ENCODE measurements around the gene OSR1.

The OSR1 gene

DNA sequence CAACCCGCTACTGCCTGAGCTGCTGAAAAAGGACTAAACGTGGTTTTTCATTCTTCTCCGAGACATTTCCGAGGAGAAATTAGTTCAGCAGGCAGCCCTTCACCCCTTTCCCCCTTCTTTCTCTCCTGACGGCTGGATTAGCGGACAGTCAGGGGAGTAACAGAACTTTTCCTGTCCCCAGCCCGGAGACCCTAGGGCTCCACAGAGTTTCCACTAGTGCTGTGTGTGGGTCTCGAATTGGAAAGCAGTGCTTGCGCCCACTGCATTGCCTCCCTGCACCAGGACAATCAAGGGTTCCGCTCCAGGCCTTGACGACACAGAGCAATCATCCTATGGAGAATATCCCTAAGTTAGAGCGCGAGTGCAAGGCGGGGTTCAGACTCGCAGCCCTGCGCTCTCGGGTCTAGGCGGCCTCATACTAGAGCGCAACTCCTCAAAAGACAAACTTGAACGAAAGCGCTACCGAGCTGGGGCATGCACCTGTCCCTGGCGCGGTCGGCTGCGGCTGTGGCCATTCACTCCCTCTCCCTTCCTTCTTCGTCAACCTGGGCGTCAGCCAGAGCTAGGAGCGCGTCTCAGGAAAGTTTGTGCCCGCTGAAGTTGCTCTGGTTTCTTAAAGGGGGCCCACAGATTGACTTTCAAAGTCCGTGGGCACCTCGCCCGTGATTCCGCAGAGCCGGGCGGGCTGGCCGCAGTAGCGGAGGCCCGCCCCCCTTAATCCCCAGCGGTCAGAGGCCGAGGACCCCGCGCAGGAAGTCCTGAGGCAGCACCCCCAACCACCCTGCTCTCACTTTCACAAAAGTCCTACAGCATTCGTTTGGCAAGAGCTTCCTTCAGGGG, 801 bp downstream of the OSR1 start:
- DNase-seq = no peak

DNA sequence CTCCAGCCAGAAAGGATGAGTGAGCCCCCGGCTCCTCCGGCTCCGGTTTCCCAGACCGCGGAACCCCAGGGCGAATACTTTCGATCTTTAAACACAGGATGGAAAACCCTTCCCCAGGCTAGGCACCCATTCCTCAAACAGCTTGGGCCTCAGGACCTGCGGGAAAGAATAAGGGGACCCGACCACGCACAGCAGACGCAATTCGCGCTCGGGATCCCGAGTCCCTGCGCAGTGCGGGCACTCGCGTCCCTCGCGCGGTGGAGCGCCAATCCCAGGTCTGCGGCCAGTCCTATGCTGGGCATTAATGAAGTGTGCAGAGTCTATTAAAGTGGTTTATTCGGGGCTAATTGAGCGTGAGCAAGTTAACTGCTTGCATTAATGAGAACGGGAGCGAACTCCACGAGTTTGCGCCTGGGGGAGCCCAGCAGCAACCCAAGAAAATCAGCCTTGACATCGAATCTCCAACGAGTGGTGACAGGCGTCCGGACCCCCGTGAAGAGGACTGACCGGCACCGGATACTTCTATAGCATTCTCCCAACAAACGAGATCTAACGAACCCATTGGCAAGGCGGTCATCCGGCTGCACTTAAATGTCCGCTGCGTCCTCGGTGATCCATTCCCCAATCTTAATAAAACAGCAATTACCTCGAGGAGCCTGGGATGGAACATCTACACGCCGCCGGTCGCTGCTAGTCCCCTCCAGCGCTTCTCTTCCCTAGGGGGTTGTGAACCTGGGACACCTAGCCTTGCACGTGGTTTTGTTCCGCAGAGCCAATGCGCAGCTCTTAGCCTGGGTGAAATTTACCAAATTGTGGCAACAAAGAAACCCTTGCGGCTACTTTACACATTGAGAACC, 1.6 kb downstream of the OSR1 start:
- no peak for DNase-seq

DNA sequence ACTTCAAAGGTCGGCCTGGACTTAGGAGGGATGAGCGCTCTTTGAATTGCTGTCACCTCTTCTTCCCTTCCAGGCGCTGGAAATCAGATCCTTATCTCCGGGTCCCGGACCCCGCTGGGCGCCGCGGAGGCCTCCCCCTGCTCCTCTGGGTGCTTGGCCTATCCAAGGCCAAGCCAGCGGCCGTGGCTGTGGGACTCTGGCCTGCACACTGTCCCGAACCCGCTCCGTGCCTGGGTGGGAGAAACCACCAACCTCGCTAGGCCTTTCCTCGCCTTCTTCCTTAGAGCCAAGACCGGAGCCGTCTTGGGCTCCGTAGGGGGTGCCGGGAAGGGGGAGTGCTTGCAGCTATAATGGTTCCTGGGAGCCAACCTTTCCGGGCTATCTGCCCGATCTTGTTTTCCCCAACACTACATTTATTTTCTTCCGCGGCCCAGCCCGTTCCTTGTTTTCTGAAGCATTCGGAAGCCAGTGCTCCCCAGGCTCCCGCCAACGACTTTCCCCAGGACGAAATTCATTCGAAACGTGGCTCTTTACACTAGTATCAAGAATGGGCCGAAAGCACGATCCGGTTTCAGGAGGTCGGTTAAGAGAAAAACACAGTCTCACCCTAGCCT, 2.4 kb downstream of the OSR1 start:
- DNase-seq = no peak

DNA sequence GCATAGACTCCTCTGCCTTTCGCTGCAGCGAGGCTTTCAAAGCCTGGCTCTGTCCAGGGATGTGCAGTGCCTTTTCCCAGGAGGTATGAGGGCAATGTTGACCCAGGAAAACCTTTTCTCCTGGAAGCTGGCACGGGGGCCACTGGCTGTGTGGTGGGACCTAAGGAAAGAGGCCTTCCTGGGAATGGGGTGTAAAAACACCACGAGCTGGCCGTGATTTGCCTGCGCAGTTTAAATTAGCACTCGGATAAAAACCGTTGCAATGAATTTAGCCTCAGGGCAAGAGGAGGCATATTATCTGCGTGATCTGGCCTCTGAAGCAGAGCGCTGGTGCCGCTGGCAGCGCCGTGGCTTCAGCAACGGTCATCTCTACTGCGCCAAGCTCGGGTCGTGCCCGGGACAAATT, 3.0 kb downstream of the OSR1 start:
- no peak for DNase-seq

DNA sequence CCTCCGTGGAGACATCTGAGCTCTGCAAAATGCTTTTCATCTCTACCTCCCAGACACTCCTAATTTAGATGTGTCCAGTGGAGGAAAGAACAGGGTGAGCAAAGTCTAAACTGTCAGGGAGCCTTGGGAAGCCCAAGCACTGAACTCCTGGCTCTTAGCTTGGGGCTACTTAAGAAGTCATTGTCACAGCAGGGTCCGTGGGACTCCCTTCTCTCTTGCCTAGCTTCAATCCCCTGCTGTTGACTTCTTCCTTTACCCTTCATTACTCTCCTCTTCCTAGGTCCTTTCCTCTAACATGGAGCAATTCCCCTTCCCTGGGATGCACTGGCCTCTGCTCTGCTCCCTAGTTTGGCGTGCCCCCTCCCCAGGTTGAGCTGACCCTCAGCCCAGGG, 3.4 kb downstream of the OSR1 start:
- DNase-seq = no peak

DNA sequence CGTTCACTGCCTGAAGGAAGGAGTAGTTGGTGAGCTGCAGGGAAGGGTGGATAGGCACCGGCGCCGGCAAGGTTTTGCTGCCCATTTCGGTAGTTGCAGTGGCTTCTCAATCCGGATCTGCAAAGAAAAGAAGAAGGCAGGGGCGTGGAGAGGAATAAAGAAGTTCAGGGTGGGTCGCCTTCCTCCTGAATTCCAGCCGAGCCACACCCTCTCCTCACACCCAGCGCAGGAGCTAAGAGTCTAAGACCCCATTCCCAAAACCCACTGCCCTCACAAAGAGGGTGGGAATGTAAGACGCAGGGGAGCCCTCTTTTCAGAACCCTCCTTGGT, 4.7 kb downstream of the OSR1 start:
- no peak for DNase-seq

DNA sequence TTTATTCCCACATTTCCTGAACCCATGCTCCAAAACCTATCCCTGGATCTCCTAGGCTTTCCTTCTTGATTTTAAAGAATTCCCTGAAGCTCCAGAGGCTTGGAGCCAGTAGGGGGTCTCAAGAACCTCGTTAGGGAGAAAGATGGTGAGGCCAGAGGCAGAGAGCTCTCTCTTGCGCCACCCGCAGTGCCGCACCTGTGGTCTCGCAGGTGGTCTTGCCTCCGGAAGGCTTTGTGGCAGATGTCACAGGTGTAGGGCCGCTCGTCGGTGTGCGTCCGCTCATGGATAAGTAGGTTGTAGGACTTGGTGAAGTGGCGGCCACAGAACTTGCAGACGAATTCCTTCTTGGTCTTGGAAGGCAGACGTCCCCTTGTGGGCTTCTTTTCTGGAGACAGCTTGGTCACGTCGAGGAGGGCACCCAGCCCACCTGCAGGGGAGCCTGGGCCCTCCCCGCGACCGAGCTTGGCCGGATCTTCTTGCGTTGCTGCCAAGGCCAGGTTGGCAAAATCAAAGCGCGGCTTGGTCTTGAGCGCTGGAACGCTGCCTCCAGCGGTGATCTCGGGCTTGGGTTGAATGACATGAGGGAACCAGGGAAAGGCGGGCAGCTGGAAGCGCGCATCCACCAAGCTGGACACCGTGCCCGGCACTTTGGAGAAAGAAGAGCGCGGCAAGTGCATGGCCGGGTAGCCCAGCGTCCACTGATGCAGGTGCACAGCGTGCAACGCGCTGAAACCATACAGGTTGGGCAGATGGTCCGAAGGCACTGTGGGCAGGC, 5.3 kb downstream of the OSR1 start:
- no peak for DNase-seq

DNA sequence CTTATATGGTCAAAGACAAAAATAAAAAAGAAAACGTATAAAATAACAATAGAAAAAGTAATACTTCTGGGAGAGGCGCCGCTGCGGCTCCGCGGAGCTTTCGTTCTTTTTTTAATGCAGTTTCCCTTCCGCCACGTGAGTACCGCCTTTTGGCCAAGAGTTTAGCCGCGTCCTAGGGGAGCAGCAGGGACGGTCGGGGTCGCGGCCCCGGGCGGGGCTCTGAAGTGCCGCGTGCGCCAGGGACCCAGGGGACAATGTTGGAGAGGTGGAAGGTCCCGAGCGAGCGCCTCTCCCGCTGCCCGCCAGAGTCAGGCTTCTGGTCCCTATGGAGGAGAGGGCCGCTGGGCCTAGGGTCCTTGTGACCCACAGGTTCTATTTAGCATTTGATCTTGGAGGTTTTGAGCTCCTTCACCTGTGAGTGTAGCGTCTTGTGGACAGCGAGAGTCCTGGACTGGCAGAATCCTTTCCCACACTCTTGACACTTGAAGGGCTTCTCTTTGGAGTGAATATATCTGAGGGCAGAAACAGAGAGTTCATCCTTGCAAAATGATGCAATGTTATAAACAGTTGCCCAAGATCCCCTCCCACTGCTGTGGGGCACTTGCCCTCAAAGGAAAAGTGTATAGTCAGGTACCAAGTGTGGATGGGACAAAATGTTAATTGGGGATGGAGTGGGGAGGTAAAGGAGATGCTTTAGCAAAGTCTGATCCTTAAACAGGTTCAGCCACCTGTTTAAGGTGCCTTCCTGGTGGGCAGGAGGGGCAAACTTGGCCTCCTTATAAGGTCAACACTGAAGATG, 6.3 kb downstream of the OSR1 start:
- no peak for DNase-seq

DNA sequence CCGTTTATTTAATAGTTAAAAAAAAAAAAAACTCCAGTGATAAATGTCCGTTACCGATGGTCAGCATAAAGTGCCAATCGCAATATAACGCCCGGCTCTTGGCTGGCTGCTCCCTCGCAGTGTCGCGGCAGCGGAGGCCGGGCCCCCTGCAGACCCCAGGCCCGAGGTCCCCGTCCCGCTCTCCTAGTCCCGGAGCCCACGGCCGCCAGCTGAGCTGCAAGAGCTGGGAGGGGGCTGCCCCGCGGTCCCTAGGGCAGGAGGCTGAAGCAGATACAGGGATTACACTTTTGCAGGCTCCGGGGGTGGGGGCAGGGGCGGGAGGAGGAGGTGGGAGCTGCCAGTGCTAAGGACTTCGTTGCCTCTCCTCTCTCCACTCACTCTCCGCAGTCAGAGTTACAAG, 6.9 kb downstream of the OSR1 start:
- no peak for DNase-seq

DNA sequence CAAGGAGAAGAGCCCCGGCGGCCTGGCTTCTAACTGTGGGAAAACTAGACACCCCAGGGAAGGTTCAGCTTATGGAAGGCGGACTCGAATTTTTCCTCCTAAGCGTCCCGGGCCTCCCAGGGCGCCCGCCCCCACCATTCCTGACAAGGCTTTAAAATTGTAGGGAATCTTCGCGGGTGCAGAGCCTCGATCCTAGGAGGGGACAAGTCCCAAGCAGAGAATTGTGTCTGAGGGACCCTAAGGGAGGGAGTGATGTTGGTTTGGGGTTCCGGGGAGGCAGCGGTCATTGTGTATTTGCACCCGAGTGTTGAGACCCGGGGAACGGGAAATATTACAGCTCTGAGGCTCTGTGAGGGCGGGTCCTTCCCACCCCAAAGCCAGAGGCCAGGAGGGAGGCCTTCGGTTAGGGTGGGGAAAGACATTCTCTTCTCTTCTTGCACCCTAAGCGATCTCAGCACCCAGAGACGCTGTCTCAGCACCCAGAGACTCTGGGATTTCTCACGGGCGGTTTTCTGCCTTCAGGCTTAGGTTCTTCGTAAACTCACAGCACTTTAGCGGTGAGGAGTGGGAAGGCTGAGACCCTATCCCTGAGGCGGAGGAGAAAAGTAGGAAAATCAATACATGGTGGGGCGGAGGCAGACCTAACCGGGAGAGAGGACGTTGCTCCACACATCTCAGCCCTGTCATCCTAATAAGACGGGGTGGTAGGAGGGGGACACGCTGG, 7.6 kb downstream of the OSR1 start:
- no peak for DNase-seq

DNA sequence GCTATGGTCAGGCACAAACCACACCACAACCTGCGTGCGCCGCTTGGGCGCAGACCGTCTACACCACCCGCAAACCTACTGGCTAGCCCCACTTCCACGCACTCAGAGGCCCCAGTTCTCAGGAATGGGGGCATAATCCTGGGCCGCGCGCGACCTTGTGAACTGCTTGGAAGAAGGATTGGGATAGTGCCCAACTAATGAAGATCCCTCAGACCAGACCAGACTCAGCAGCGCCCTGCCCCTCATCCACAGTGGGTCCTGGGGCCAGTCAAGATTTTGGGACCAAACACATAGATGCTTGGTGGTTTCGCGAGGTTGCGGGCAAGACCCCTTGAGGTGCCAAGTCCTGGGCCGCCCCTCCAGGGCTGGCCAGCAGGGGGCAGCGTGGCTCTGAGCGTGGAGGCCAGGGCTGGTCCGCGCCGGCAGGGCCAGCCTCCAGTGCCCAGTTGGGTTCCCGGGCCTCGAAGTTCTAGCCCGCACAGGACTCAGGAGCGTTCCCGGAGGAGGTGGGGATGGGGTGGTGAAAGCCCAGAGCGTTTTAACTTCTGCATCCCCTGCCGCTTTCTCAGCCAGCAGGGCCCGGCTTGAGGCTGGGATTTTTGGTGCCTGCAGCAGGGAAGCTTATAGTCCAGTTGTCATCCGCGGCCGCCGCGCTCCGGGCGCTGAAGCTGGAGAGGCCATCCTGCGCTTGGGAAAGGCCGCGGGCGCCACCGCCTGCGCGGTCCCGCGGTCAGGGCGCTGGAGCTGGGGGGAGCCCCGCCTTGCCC, 8.3 kb downstream of the OSR1 start:
- peak; percentile 19 for DNase-seq

DNA sequence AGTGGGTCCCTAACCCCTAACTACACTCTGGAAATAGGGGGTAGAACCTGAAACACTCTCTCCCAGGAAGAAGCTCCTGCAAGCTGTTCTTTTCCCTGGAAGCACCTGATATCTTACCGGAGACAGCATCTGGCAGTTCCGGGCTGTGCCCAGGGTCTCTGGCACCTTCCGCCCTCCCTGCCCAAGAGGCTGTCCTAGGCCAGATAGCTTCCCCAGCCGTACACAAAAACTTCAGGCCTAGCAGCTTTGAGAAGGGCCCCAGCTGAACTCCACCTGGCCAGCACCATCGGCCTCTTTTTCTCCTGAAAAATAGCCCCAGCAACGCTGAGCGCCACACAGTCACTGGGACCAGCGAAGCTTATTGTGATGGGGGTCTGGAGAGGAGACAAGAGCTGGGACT, 9.7 kb downstream of the OSR1 start:
- DNase-seq = no peak

DNA sequence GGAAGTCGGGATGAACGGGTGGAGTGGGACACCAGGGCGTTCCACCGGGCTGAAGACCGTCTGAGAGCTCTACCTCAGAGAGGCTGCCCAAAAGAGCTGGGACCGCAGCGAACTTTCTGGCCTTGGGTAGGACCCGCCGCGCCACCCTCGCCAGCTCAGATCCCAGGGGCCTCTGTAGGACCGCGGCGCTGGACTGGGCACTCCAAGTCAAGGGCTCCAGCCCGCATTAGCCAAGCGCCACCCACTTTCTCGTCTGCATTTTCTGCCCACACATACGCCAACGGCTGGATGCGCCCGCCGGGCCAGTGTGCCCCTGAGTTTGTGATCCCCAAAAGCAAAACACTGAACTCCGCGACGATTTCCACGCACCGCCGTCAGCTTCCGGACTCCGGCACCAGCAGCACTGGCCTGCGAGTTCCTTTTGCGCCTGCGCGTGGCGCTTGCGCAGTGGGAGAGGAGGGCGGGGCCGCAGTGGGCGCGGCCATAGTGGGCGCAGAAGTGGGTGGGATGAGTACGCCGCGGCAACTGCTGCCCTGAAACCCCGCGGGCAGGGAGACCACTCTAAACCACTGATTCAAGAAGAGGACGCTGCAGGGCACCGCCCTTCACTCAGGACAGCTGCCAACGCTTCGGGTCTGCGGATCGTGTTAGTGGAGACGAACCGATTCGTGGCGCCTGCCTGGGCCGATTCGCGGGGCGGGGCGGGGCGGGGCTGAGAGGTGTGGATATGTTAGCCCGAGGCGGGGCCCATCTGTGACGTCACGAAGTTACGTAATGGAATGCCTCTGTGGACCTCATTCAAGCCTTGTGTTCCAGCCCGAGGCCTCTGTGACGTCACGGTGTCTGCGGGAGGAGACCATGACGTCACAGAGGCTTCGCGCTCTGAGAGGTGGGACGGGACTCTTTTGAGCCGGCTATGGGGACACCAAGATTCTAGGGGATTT, 10.5 kb downstream of the OSR1 start:
- DNase-seq = peak; percentile 95

DNA sequence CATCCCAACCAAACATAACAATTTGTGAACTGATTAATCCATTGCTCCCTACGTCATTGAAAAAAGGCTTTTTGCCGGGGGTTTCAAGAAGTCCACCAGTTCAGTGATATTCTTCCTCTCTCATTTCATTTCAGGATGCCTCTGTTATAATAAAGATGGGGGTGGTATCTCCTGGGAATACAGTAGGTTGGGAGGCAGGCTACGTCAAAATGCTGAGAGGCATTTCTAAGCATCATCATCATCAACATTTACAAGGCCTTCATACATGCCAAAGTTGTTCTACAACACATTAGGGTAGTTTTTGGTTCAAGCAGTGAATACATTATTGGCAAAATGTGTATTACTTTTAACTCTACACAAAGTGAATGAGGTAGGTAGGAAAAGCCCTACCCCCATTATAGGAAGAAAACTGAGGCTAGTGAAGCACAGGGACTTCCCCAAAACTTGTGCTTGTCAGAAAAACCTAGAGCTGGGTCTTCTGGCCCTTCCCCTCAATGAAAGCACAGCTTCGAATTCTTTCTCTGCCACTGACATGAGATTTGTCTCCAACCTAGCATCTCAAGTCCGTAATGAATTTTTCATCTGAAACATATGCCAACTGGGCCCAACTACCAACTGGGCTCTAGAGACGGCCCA, 11.3 kb downstream of the OSR1 start:
- DNase-seq = no peak

DNA sequence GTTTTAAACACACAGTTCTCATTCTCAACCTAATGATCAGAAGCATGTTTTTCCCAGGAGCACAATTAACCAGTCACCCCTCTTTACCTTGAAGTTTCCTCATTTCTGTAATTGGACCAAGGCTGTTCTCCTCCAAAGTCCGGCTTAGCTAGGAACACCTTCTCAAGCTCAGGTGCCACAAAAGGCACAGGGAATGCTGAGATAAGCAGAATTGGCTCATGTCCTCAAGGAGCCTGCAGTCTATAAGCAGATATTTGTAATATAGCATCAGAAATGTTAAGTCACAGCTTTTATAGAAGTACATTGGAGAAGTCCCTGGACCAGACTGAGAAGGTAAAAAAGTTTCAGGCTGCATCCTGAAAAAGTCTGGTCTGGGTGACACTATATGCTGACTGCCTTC, 20.7 kb downstream of the OSR1 start:
- DNase-seq = no peak

DNA sequence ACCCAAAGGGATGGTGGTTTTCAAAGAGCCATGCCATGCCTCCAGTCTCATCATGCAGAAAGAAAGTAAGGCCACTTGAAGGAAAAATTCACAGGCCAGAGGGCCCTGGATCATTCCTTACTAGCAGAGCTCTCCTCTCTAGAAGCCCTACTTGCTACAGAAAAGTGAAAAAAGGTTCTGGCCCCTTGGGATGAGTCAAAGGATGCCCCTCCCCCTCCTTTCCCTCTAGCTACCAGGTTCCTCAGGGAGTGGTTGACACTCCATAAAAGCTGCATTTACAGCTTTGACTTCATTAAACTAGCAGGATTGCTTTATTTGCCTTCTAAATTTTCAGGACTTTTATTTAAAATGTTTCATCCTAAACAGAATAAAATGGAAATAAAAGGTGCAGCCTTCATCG, 21.2 kb downstream of the OSR1 start:
- DNase-seq = no peak

DNA sequence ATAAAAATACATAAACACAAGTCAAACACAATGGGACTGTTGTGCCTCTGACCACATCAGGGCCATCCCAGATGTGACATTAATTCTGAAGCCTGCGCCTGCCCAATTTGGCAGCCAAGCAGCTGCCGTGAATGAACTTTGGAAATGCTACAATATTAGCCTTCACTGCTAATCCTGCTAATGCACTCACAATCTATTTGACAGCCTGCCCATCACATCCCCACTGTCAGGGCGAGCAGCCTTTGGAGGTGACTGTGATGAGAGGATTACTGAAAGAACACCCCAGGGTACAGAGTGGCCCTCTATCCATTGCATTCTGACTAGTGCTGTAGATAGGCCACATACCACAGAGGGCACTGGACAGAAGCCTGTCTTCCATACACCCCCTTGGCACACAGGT, 21.6 kb downstream of the OSR1 start:
- DNase-seq = no peak

DNA sequence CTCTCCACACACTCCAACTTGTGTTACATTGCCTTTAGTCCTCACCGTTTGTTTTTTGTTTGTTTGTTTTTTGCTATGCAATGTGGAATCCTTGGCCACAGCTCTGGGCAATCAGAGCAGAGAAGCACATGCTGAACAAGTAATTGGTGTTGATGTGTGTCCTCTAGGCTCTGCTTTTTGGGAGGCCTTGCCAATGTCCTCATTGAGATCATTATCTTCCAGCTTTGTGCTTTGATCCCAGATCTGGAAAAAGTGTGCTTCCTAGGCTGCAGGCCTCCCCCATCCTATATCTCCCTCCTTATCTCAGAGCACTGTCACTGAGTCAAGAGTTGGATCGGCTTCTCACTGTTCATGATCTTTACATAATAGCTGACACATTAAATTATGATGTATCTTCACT, 25.9 kb downstream of the OSR1 start:
- DNase-seq = no peak

DNA sequence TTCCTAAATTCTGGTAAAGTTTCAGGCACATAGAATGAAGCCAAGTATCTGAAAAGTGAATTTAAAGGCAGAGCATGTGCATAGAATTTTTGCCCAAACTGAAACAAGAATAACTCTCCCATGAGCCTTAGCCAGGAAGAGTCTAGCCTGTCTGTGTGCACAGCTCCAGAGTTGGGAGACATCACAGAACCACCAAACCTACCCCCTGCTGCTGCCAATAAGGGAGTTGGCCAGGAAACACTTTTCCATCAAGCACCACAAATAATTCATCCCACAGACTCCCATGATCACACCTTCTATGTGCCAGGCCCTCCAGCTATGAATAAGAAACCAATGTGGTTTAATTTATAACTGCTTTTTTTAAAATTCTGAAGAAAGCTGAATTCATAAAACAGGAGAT, 27.0 kb downstream of the OSR1 start:
- DNase-seq = no peak
